ENCODE measurements around the gene DGCR2.
A peak's percentile ranks its signal among the peaks of the same experiment; 100 is the strongest.
"Not testable (repeated sequence)": the region's sequence is repeated elsewhere in the genome, so short reads cannot be mapped to it uniquely, and the experiment has no call there.

DGCR2 gene

DNA sequence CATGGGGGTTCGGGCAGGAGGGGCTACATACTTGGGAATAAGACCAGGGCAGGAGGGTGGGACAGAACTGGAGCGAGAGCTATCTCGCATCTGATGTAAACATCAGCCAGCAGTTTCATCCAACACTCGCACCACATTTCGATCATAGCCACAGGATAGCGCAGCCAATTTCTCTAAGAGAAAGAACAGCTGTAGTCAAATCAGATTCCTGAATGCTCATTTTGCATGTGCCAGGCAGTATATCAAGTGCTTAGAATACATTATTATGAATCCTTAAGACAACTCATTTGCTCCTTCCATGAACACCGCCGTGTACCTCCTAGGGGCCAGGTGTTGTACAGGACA is 14.5 kb downstream of the DGCR2 start:
- no peak for DNase-seq (ENCODE audit: low read depth)

DNA sequence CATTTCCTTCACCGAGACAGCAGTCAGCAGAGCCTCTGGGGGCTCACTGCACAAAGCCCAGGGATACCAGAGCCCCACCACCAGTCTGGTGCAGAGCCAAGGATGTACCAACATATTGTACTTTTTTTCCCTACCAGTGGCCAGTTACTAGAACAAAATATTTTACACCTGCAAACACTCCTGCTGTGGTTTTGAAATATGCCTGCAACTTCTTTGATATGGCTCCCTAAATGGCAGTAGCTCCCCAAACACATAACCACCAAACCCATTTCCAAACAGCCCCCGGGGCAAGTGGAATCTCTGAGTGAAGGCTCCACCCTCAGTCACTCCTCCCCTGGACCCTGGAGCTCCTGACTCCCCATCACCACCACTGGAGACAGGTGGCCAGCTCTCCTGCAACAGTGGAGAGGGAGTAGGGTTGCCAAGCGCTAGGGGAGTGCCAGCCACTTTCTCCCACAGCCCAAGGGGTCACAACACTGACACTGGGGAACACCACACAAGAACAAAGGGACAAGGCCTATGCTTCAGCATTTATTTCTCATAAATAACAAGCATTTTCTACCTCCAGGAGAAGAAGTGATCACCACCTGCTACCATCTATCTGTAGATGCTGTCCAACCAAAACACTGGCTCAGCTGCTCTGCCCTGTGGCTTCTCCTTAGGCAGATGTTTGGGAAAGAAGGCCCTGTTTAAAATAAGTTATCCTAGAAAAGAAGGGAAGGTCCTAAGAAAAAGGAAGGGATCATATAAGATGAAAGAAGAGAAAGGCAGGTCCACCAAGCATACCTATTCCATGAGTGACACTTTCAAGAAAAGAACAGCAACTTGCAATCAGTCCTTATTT is 15.1 kb downstream of the DGCR2 start:
- no peak for DNase-seq (ENCODE audit: low read depth)

DNA sequence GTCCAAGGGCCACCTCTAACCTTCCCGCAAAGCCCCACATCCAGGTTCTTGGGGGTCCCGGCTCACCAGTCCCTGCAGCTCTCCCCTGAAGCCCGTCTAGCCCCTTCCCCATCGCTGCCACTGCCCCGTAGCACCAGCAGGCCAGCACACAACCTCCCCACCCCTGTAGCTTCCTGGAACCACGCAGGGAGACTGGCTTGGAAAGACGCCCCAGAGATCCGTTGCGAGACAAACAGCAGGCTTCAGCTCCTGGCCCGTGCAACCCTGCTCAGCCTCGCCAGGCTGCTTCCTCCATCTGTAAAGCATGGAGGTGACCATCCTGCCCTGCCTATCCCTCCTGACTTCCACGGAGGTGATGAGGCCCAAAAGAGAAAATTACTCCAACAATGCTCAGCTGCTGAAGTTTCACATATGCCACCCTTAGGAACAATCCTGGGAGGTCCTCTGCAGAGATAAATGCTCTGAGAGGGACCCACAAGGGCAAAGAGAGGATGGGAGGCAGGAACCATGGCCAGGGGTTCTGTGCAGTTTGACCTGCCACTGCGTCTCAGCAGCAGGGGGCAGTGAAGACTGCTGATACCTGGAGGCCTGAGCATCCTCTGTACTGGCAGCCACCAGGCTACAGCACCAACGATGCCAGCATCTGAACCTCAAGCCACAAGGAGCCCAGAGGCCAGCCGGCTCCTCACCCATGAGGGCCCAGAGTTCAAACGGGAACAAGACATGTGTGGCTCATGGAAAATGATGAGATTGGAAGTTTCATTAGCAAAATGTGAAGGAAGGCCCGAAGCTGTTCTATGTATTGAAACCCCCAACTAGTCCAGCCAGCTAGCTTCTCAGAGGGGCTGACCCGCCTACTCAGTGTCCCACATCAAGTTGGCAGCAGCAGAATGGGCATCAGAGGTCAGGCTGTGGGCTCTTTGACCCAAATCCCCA is 16.1 kb downstream of the DGCR2 start:
- peak; percentile 20 for DNase-seq (ENCODE audit: low read depth)

DNA sequence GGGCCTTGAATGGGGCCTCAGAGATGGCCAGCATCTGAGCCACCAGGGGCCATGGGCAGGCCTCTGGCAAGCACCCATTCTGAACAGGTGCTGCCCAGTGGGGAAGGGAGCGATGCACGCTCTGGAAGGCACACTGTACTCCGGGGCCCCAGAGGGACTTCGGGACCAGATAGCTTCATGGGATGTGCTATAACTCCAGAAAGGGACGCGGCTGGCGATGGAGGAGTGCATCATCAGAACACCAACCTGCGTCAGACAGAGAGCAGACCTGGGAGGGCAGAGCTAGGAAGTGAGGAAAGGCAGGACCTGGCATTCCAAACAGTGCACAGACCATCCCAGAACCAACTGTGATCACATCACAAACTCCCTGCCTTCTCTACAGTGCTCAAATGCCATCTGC is 16.8 kb downstream of the DGCR2 start:
- no peak for DNase-seq (ENCODE audit: low read depth)

DNA sequence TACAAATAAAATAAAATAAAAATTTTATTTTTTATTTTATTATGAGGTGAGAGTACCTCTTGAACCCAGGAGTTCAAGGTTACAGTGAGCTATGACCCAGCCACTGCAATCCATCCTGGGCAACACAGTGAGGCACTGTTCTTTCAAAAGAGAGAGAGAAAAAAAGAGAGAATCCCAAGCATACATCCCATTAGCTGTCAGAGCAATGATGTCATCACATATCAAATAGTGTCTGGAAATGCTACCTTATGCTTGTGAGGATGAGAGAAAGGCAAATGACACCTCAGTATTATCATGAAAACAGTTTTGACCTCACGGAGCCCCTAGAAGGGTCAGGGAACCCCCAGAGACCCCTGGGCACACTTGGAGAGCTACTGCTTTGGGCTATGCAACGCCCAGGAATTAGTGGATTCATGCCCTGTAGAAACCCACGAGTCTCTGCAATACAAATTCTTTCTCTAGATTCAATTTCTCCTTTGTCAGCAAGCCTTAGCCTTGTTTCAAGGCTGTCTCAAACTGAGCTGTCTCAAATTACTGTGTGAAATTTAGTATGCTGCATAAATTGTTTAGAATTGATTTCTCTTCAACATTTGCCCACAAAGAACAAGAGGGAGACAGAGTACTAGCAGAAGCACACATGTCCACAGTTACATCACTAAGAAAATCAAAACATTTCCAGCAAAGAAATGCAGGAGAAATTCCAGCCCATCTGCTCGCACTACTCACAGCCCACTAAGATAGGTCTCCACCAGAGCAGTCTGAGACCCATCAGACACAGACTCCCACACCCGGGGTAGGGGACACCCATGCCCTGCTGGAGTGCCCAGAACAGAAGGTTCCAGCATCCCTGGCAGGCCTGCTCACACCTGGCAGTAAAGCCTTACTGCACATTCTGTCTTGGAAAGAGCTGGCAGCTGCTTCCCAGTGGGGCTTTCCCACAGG is 18.1 kb downstream of the DGCR2 start:
- DNase-seq (ENCODE audit: low read depth) = no peak

DNA sequence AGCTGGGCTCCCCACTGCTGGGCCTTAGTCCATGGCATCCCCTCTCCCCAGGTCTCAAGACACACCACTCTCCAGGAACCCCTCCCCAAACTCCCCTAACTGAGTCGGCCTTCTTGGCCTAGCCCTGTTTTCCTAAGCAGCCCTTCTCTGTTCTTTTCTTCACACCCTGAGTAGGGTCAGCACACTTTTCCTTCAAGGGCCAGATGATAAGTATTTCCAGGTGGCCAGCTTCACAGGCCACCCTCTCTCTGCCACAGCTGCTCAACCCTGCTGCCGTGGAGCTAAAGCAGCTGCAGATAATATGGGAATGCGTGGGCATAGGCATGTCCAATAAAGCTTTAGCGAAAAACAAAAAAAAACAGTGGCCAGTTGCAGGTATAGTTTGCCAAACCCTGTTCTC is 24.1 kb downstream of the DGCR2 start:
- no peak for DNase-seq (ENCODE audit: low read depth)

DNA sequence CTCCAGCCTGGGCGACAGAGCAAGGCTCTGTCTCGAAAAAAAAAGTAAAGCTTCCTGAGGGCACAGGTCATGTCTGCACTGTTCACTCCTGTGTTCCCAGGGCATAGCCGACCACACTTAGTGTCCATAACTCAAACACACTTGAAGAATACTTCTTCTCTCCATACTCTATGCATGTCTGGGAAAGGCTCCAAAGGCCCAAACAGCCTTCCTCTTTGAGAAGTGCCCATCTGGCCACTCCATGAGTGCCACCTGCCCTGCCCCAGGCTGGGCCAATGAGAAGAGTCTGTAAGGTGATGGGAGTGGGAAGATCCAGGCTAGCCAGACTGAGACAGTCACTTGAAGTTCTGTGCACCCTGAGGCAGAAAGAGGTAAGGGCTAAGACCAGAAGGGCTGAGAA is 24.7 kb downstream of the DGCR2 start:
- DNase-seq (ENCODE audit: low read depth) = no peak

DNA sequence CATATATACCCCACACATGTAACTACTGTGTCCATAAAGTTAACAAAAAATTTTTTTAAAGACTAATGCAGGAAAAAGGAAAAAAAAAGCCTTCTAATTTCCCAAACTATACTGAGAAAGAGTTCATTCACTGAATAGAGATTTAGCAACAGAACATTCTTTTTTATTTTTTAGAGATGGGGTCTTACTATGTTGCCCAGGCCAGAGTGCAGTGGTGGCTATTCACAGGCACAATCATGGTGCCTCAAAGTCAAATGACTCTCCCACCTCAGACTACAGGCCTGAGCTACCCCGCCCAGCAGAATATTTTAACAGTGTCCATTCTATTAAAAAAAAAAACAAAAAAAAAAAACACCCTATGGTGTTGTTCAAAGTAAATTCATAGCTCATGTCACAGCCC is 25.7 kb downstream of the DGCR2 start:
- DNase-seq (ENCODE audit: low read depth) = no peak

DNA sequence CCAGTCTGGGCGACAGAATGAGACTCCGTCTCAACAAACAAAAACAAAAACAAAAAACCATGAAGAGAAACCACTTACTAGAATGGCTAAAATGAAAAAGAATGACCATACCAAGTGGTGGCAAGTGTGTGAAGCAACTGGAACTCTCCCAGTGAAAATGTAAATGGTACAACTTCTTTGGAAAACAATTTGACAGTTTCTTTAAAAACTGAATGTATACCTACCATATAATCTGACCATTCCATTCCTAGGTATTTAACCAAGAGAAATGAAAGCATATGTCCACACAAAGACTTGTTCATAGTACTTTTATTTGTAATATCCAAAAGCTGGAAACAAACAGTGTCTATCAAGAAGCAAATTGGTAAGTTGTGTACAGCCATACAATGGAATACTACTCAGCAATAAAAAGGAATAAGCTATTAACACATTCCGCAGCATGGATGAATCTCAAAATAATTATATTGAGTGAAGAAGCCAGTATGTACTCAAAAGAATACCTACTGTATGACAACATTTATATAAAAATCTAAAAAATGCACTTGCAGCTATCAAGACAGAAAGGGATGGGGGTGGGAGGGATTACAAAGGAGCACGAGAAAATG is 27.7 kb downstream of the DGCR2 start:
- DNase-seq (ENCODE audit: low read depth) = no peak

DNA sequence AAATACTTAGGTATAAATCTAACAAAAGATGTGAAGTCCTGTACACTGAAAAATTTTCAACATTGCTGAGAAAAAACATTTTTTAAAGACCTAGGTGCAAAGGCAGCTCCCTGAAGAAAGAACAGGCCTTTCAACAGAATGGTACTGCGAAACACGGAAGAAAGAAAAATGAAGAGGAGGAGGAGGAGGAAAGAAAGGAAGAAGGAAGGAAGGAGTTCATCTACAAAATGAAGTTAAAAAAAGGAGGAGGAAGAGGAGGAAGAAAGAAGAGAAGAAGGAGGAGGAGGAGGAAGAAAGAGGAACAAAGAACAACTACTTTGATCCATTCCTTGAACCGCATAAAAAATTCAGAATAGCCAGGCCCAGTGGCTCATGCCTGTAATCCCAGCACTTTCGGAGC is 29.5 kb downstream of the DGCR2 start:
- DNase-seq (ENCODE audit: low read depth) = no peak

DNA sequence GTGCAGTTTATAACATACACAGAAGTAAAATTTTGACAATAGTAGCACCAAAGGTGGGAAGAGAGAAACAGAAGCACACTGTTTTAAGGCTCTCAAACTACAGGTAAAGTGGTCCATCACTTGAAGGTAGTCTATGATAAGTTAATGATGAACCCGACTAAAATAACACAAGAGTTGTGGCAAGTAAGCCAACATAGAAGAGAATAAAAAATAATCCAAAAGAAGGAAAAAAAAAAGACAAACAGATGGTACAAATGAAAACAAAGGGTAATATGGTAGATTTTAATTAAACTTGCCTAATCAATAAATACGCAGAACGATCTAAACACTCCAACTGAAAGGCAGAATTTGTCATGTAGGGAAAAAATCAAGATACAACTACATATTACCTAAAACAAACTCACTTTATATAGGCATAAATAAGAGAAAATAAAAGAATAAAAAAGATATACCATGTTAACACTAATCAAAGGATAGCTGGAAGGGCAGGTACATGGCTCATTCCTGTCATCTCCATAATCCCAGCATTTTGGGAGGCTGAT is 31.6 kb downstream of the DGCR2 start:
- no peak for DNase-seq (ENCODE audit: low read depth)

DNA sequence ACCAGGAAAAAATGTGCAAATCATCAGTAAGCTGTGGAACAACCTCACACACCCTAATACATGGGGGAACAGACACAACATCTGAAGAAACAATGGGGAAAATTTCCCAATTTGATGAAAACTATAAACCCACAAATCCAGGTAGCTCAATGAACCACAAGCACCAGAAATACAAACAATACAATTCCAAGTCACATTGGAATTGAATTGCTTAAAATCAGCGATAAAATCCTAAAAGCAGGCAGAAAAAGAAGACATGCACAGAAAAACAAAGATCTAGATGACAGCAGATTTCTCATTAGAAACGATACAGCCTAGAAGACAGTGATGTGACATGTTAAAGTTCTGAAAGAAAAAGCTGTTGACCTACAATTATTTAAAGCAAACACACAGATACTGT is 32.0 kb downstream of the DGCR2 start:
- no peak for DNase-seq (ENCODE audit: low read depth)

DNA sequence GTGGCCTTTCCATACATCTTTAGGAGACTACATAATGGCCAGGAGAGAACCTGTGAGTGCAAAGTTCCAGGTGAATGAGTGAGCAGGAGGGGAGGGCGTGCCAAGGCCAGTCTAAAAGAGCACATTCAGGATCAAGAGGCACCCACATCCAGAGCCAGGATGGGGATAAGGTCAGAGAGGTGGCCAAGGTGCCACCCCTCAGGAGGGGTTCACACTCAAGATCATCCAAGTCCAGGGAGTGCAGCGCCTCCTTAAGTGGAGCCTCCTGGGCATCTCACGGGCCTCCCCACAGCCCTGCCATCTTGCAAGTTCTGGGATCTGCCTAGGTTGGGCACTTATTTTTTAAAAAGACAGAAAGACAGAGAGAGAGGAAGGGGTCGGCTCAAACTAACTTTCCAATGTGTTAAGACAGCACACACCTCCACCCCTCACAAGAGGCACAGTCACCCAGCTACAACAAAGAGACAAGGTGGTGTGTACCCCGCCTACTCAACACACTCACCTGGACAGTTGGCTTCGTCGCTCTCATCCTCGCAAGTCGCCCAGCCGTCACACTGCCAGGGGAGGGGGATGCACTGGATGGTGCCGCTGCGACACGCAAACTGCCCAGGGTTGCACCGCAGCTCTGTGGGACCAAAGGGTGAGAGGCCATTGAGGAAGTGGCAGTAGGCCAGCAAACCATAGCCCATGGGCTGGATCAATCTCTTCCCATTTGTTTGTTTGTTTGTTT is 33.2 kb downstream of the DGCR2 start:
- no peak for DNase-seq (ENCODE audit: low read depth)

DNA sequence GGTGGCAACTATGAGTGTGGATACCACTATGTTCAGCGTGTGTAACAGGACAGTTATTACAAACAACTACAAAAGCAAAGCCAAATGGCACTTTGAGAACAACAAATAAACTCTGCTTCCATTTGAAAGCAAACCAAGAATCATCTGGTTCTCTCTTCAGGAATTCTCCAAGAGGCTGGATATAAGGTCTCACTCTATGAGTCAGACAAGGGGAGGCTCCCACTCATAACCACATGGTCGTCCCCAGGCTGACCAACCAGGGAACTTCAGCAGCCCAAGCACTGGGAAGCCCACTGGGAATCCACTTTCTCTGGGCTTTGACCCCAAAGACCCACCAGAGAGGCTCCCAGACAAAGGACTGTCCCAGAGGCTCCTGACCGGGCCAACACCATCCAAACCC is 35.3 kb downstream of the DGCR2 start:
- no peak for DNase-seq (ENCODE audit: low read depth)

DNA sequence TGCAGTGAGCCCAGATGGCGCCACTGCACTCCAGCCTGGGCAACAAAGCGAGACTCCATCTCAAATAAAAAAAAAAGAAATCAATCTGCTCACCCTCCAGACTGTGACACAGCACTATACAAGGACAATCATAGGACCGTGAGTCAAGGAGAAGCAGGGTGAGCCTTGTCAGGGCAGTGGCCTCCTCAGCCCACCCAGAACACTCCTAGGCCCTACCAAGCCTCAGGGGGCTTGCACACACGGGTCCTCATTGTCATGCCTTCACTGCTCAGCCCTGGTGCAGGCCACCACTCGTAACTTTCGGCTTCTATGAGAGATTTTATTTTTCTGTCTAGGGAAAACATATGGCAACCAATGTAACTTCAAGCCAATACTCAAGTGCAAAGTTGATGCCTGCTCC is 35.8 kb downstream of the DGCR2 start:
- no peak for DNase-seq (ENCODE audit: low read depth)

DNA sequence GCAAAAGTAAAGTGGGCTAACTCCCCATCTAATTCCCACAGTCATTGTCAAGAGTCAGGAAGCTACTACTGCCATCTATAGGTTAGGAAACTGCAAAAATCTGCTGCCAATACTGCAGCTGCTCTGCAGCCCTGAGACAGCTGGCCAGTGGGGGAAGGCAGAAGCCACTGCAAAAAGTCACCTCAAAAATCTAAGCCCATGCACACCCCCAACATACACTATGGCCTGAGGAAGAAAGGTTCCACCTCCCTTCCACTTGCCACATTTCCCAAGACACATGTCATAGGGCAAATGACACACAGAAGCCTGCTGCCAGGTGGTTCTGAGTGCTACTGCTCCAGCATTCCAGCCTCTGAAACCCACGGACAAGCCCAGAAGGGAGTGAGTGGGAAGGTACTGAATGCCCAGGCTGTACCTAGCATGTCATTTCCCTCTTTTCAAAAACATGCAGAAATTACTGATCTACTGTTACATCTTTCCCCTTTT is 36.9 kb downstream of the DGCR2 start:
- no peak for DNase-seq (ENCODE audit: low read depth)

DNA sequence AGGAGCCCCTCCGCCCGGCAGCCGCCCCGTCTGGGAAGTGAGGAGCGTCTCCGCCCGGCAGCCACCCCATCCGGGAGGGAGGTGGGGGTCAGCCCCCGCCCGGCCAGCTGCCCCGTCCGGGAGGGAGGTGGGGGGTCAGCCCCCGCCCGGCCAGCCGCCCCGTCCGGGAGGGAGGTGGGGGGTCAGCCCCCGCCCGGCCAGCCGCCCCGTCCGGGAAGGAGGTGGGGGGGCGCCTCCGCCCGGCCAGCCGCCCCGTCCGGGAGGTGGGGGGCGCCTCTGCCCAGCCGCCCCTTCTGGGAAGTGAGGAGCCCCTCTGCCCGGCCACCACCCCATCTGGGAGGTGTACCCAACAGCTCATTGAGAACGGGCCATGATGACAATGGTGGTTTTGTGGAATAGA is 37.6 kb downstream of the DGCR2 start:
- DNase-seq (ENCODE audit: low read depth) = not testable (repeated sequence)

DNA sequence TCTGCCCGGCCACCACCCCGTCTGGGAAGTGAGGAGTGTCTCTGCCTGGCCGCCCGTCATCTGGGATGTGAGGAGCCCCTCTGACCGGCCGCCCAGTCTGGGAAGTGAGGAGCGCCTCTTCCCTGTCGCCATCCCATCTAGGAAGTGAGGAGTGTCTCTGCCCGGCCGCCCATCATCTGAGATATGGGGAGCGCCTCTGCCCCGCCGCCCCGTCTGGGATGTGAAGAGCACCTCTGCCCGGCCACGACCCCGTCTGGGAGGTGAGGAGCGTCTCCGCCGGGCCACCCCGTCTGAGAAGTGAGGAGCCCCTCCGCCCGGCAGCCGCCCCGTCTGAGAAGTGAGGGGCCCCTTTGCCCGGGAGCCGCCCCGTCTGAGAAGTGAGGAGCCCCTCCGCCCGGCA is 38.1 kb downstream of the DGCR2 start:
- not testable (repeated sequence) for DNase-seq (ENCODE audit: low read depth)

DNA sequence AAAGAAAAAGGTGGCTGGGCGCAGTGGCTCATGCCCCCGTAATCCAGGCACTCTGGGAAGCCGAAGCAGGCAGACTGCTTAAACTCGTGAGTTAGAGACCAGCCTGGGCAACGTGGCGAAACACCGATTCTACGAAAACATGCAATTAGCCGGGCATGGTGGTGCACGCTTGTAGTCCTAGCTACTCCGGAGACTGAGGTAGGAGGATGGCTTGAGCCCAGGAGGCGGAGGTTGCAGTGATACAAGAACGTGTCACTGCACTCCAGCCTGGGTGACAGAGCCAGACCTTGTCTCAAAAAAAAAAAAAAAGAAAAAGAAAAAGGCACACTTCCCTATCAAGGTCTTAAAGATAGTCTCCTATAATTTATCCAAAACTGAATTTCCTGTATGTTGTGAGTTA is 39.4 kb downstream of the DGCR2 start:
- DNase-seq (ENCODE audit: low read depth) = no peak

DNA sequence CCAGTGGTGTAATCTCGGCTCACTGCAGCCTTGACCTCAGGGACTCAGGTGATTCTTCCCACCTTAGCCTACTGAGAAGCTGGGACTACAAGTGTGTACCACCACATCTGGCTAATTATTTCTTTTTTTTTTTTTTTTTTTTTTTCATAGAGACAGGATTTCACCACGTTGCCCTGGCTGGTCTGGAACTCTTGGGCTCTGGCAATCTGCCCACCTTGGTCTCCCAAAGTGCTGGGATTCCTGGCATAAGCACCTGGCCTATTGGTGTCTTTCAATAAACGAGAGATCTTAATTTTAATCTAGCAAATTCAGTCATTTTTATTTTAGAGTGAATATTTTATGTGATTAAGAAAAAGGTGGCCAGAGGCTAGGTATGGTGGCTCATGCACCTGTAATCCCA is 40.1 kb downstream of the DGCR2 start:
- no peak for DNase-seq (ENCODE audit: low read depth)

DNA sequence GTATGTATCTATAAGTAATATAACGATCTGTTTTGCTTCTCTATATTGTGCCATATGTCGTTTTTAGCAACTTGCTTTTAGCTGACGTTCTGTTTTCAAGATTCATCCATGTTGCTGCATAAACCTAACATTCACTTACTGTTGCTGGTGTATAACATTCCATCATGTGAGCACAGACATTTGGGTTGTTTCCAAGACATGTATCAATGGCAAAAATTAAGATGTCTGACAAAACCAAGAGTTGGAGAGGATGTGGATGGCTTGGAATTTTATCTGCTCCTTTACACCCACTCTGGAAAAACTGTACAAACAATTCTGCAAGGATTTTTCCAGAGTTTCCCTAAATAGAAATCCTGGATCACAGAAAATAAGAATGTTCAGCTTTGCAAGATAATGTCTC is 40.9 kb downstream of the DGCR2 start:
- DNase-seq (ENCODE audit: low read depth) = no peak

Measured in stimulated activated CD8-positive, alpha-beta memory T cell treated with anti-CD3 and anti-CD28 coated beads, Interleukin-12 subunit alpha, Interleukin-12 subunit beta, amount 100 ng/mL, for 1 hour (primary cell).